ENCODE results near the gene FAM149A. TPM values are rescaled to one million over a fixed set of nuclear protein-coding genes. Genes with fewer than 3 reads are reported as not detected.

Gene FAM149A
- total RNA-seq, 1 donor from 2014 or later = 20.0 TPM

DNA sequence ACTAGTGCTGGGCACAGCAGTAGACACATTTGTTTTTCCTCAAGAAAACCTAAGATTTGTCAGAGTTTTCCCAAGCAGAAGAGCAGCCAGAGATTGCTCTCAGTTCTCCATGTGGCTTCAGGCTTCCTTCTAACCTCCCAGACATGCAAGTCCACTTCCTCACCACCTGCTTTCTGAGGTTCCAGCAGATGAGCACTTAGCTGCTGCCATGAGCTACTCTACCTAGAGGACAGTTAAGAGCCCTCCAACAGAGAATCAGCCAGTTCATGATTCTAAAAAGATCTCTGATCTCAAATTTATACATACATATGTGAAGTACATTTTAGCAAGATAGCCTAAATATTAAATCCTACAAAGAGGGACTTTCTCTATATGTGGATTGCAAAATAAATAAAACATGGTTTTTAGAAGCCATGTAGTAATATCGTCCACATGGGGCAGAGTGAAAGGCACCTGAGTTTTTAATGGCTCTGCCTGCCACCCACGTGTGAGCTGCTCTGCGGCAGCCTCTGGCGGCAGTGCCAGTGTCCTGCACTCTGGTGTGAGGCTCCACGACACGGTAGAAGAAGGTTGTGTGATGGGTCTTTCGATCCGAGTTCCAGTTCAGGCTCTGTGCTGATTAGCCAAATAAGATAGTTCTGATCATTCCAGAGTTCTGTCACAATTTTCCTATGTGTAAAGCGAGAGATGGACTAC, 97.2 kb downstream of the FAM149A start:
- DNase-seq (ENCODE audit: low spot score) = no peak

DNA sequence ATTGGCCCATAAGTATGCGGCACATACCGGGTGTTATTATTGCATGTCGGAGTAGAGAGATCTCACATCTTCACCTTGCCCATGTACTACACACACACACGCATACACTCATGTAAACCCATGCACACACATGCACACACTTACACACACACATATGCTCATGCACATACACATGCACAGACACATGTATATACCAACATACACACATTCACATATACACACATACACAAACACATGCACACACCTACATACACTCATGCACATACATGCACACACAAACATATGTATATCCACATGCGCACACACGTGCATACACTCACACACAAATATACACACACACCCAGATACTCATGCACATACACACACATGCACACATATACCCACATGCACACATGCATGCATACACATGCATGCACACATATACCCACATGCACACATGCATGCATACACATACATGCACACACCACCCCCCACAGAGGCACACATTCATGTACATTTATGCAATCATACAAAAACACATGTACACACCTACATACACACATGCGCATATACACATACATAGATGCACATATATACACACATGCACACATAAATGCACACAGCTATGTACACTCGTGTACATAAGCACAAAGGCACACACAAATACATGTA, 98.1 kb downstream of the FAM149A start:
- DNase-seq (ENCODE audit: low spot score) = no peak

DNA sequence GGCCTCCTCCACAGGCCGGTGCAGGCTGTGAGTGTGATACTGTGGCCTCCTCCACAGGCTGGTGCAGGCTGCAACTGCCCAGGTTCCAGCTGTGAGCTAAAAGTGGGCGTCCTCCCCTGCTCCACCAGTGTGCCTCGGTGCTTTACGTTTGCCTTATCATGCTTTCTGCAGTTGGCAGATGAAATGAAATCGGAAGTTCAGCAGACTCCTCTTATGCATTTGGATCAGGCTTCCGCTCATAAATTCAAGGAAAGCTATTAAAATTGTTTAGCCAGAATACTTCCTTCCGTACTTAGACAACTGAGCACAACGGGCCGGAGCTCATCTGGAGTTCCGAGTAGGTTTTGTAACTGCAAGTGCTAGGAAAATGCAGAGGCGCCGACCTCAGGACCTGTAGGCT, 98.9 kb downstream of the FAM149A start:
- peak; percentile 50 for DNase-seq (ENCODE audit: low spot score)

DNA sequence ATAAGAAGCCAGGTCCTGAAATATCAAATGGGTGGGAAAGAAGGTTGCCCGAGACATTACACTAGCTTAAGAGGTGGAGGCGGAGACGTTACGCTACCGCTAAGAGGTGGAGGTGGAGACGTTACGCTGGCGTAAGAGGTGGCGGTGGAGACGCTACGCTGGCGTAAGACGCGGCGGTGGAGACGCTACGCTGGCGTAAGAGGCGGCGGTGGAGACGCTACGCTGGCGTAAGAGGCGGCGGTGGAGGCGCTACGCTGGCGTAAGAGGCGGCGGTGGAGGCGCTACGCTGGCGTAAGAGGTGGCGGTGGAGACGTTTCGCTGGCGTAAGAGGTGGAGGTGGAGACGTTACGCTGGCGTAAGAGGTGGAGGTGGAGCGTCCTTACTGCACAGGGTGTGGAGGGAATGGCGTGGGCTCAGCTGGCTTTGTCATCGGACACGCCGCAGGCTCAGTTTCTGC, 99.6 kb downstream of the FAM149A start:
- DNase-seq (ENCODE audit: low spot score) = no peak

GRCh38 chr4:186204686-186205085, 100.2 kb downstream of the FAM149A start:
- no peak for DNase-seq (ENCODE audit: low spot score)

DNA sequence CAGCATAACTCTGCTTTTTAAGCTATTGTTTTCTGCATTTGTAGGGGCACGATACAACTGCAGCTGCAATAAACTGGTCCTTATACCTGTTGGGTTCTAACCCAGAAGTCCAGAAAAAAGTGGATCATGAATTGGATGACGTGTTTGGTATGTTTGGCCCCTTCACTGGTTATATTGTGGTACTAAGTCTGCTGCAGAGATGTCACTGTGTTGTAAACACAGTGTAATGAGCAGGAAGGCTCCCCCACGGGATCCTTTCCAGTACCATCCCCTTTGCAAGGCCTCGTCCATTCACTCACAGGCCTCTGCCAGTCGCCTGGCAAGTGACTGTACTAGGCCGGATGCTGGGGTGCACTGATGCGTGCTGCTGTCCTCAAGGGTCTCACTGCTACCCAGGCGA, 100.7 kb downstream of the FAM149A start:
- DNase-seq (ENCODE audit: low spot score) = no peak

GRCh38 chr4:186216465-186217024, 112.0 kb downstream of the FAM149A start:
- DNase-seq (ENCODE audit: low spot score) = no peak

DNA sequence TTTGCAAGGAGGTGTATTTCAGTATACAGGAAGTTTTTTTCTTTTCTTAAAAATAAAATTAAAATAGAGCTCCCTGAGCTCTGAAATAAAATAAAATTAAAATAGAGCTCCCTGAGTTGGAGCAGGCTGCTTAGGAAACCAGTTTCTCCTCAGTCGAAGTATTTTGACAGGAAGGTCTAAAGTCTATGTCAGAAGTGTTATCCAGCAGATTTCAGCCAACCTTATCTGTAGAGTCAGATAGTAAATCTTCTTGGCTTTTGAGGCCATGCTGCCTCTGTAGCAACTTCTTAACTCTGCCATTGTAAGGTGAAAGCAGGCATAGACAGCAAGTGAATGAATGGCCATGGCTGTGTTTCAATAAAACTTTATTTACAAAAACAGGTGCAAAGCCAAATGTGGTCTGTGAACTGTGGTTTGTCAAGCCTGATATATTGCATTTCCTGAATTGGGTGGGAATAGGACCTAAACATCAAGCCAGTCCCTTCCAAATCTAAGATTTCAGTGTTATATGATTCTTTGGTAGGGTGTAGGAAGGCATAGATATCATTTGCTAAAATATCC, 113.3 kb downstream of the FAM149A start:
- DNase-seq (ENCODE audit: low spot score) = no peak

DNA sequence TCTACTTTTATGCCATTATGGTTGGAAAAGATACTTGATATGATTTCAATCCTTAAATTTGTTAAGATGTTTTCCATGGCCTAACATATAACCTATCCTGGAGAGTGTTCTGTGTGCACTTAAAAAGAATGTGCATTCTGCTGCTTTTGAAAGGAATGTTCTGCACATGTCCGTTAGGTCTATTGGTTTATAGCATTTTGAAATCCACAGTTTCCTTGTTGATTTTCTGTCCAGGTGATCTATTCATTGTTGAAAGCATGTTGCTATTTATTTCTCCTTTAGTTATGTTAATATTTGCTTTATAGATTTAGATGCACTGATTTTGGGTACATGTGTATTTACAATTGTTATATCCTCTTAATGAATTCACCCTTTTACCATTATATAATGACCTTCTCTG, 117.1 kb downstream of the FAM149A start:
- DNase-seq (ENCODE audit: low spot score) = no peak

Other genes starting within 250 kb of the FAM149A start
- 5.1 TPM for gene TLR3, start 35.5 kb upstream of the FAM149A start, total RNA-seq (ENCODE audit: insufficient read depth, low replicate concordance)
- gene CYP4V2, start 86.9 kb downstream of the FAM149A start, total RNA-seq (ENCODE audit: insufficient read depth, low replicate concordance) = 21.2 TPM
- gene KLKB1, start 122.8 kb downstream of the FAM149A start, total RNA-seq (ENCODE audit: insufficient read depth, low replicate concordance) = not detected
- not detected for gene F11, start 161.5 kb downstream of the FAM149A start, total RNA-seq (ENCODE audit: insufficient read depth, low replicate concordance)